Measurements from ENCODE around the gene TMEM187.

The TMEM187 gene, protein sequence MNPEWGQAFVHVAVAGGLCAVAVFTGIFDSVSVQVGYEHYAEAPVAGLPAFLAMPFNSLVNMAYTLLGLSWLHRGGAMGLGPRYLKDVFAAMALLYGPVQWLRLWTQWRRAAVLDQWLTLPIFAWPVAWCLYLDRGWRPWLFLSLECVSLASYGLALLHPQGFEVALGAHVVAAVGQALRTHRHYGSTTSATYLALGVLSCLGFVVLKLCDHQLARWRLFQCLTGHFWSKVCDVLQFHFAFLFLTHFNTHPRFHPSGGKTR

DNA sequence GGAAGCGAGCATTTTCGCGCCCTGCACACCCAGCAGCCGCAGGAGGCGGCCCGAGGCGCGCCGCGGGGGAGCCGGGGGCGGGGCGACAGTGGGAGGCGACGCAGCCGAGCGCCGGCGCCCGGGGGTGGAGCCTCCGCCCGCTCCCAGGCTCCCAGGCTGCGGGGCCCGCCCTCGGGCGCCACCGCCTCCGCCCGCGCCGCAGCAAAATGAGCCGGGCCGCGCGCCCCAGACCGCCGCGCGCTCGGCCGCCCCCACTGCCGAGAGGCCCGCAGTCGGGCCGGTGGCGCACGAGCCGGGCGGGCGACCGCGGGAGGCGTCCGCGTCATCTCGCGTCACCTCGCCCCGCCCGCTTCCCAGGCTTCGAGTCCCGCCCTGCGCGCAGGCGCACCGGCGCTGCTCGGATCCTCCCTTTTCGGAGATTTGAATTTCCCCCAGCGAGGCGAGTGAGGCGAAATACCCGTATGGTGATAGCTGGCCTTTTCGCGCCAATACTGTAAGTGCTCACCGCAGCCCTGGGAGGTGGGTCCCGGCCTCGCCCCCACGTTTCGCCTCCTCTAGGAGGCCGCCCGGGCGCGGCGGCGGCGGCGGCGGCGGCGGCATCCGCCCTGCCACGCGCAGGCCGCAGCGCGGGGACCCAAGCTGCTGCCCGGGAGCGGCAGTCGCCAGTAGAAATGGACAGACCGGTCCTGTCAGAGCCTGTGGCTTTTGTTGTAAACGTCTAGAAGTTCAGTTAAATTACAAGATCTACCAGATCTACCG lies at the start of gene TMEM187:
Gene TMEM187 (plus strand): TSS at position 387 of the 759 bp plus-strand sequence. CDS start 9,309 bp downstream, outside the sequence.
- TF ChIP-seq, protein P1, sequence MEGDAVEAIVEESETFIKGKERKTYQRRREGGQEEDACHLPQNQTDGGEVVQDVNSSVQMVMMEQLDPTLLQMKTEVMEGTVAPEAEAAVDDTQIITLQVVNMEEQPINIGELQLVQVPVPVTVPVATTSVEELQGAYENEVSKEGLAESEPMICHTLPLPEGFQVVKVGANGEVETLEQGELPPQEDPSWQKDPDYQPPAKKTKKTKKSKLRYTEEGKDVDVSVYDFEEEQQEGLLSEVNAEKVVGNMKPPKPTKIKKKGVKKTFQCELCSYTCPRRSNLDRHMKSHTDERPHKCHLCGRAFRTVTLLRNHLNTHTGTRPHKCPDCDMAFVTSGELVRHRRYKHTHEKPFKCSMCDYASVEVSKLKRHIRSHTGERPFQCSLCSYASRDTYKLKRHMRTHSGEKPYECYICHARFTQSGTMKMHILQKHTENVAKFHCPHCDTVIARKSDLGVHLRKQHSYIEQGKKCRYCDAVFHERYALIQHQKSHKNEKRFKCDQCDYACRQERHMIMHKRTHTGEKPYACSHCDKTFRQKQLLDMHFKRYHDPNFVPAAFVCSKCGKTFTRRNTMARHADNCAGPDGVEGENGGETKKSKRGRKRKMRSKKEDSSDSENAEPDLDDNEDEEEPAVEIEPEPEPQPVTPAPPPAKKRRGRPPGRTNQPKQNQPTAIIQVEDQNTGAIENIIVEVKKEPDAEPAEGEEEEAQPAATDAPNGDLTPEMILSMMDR (IDR thresholded peaks at IDR 0.05; ENCODE audit: borderline replicate concordance, insufficient read depth, low read depth, low read length): no peak
- peak within 1 kb of the TSS; percentile 100 for H3K4me3 ChIP-seq (ENCODE audit: low read depth, low read length)

DNA sequence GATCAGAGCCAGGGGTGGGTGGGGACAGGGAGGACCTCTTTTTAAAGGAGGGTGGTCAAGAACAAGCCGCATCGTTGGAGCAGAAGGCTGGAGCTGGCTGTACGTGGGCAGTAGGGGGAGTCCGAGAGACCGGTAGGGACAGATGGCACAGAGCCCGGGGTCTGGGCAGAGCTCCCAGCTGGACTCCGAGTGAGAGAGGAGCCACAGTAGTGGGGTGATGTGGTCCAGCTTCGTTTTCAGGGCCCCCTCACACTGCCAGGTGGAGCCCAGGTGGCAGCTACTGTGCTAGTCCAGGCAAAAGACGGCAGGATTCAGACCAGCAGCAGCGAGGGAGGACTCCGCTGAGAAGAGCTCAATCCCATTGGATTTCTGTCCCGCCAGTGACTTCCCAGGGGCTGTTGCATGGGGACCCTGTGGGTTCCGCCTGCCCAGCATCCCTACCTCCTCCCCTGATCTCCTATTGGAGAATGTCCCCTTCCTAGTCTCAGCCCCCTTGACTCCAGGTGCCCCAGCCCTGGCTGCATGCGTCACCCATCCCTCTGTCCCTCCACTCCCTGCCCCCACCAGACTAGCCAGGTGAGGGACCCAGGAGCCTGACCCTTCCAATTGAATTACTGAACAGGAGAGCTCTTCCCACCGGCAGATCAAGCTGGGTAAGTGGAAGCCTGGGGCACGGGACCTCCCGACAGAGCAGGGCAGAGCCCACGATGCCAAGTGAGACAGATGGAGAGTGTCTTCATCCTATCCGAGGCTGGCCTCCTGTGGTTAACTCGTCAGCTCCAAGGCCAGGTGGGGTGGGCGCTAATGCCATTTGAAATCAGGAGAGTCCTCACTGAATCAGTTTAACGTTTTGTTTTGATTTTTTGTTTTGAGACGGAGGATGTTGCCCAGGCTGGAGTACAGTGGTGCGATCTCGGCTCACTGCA lies 49.4 kb upstream of the TMEM187 start:
- no peak overlapping the region for H3K4me3 ChIP-seq (ENCODE audit: low read depth, low read length)
- TF ChIP-seq, protein P1 (IDR thresholded peaks at IDR 0.05; ENCODE audit: borderline replicate concordance, insufficient read depth, low read depth, low read length): peak; percentile 56; the same call in 1 of the 2 replicates

DNA sequence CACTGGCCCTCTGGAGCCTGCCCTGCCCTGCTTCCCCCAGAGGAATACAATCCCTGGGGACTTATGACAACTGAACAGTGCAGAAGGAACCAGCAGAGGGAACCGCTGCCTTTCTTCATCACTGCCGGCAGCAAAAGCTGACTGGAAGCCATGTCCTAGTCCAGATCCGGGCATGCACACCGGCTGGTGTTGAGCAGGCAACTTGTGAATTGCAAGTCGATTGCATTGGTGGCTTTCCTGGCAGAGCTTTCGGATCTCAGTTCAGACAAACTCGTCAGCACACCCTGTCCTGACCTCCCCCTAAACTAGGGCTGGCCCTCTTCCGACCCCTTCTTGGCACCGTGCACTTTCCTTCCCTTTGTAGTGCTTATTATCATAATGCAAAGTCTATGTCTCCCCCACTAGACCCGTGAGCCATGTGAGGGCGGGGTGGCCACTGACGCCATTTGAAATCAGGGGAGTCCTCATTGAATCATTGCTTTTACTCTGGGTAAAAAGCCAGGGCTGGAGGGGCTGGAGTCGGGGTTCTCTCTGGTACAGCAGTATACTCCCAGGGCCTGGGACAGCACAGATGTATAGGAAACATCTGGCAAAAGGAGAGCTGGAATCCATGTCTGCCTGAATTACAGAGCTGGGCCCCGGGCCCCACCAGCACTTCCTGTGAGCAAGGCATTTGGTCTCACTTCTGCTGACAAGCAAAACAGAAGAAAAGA lies 48.2 kb upstream of the TMEM187 start:
- TF ChIP-seq, protein P1 (IDR thresholded peaks at IDR 0.05; ENCODE audit: borderline replicate concordance, insufficient read depth, low read depth, low read length): 0 out of 2 replicates have a peak, but pooled peaks have one; percentile 17
- H3K4me3 ChIP-seq (ENCODE audit: low read depth, low read length): peak overlapping the region; percentile 84

DNA sequence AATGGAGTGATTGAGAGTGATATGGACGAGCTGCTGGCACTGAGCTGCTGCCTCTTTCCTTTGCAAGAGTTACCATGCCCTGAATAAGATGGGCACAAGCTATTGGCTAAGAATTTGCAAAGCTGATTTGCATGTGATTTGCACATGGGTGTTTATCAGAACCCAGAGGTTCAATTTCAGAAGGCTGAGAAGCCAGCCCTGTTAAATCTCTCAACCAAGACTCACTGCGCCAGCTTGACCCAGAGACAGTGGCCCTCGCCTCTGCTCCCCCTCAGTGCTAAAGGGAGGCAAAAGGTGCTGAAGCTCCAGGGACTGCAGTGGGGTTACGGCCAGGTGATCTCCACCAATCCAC lies 47.2 kb upstream of the TMEM187 start:
- TF ChIP-seq, protein P1 (IDR thresholded peaks at IDR 0.05; ENCODE audit: borderline replicate concordance, insufficient read depth, low read depth, low read length): no peak
- peak overlapping the region; percentile 84 for H3K4me3 ChIP-seq (ENCODE audit: low read depth, low read length)

DNA sequence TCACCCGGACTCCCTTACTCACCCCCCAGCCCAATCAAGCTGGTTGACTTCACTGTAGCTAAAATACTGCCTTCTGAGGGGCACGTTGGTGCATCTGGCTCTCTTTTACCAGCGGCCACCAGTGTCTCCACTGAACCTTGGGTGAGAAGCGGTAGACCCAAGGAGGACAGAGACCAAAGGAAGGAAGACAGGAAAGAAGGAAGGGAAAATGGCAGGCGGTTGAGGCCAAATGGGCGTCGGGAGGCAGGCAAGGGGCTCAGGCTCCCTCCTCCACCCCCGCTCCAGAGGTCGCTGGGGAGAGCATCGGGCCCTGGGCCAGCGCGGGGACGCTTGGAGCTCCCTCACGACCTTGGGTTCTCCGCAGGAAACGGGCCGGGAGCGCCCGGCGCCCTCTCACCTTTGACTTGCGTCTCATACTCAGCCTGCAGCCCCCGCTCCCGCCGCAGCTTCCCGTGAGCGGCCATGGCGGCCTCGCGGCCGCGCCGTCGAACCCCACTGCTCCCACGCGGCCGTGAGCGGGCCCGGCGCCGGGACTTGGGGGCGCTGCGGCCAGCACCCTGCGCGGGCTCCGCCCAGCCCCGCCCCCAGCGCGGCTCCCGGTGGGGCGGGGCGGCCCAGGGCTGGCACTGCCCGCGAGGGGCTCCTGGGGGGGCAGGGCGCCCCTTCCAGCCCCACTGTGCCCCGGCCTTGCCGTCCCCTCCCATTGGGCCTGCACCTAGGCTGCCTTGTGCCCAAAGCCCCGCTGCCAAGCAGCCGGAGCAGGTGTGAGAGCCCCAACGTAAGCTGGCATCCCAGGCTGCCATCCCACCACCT lies 46.6 kb upstream of the TMEM187 start, which contains the start of gene ARHGAP4:
Gene ARHGAP4 (minus strand): TSS at position 526 of the 813 bp plus-strand sequence. CDS start 62 bp downstream, at position 464.
- TF ChIP-seq, protein P1 (IDR thresholded peaks at IDR 0.05; ENCODE audit: borderline replicate concordance, insufficient read depth, low read depth, low read length): no peak
- H3K4me3 ChIP-seq (ENCODE audit: low read depth, low read length): peak within 1 kb of the TSS; percentile 84

DNA sequence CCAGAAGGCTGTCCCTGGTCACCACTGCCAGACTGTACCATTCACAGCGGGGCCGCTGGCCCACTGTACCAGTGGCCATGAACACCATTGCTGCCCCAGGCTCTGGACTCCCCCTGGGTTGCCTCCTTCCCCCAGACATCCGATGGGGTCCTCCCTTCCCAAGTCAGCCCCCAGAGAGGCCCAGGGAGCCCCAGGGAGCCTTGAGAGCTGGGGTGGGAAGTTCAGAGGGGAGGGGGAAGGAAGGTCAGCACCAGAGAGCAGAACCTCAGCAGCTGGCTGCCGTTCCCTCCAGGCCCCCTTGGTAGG lies 46.0 kb upstream of the TMEM187 start:
- H3K4me3 ChIP-seq (ENCODE audit: low read depth, low read length): peak overlapping the region; percentile 84
- TF ChIP-seq, protein P1 (IDR thresholded peaks at IDR 0.05; ENCODE audit: borderline replicate concordance, insufficient read depth, low read depth, low read length): no peak

All from GM12875 (cell line).